HepG2 (cell line): ENCODE data around the gene ERICH6. TPM values are rescaled to one million over a fixed set of nuclear protein-coding genes. Genes with fewer than 3 reads are reported as not detected.

ENCODE experiments used
- ATAC-seq: fragments of 200-7000 bp; cut with Tn5 transposase; 3 replicates; pipeline ENCODE4 v1.9.1; 2020; ENCODE audit warnings: mild to moderate bottlenecking, moderate library complexity
- BruUV-seq: library from RNA; stranded (reverse); fragments of 400-500 nt; replicated peaks from 2 replicates; lab custom pipeline; 2021; lab: Mats Ljungman, UMichigan
- CTCF ChIA-PET: fragments of 300-600 bp; formaldehyde crosslinking; extraction: SDS; loops from one replicate; lab custom pipeline; 2021; ENCODE audit warnings: low total read pairs, inconsistent platforms, low intra/inter-chr PET ratio; lab: Yijun Ruan, JAX
- POLR2A ChIA-PET: fragments of 350-600 bp; sonication (Branson Sonifier 250); formaldehyde crosslinking; loops from one replicate; lab custom pipeline; 2020; ENCODE audit warnings: antibody characterized with exemption, inconsistent platforms; lab: Yijun Ruan, JAX
- DNase-seq: peaks from one replicate; pipeline ENCODE4 v3.0.0-alpha.2; 2015; ENCODE audit warnings: low spot score
- FAIRE-seq: peaks from 3 replicates; lab custom pipeline; 2011; peaks lifted over from hg19 to GRCh38; lab: Jason Lieb, UNC
- H2AFZ ChIP-seq: one replicate; pipeline ENCODE4 v1.6.1; 2011; ENCODE audit warnings: low read length, inconsistent platforms
- H3K27ac ChIP-seq: fragments of 300-600 bp; 3 replicates; pipeline ENCODE4 v1.8.0; 2011; ENCODE audit warnings: mixed run types, mild to moderate bottlenecking, mixed read lengths, low read length, inconsistent platforms; ENCODE audit not compliant: insufficient read depth; ENCODE audit errors: extremely low read length
- H3K27me3 ChIP-seq, 2 experiments: fragments of 200-600 bp in 1 of 2; 2 replicates in 1 of 2; 3 replicates in 1 of 2; pipeline versions ENCODE4 v1.6.0 to v1.8.0; 2011; ENCODE audit warnings: low read length in 2 of 2, mild to moderate bottlenecking in 2 of 2, moderate library complexity in 2 of 2, inconsistent platforms in 1 of 2; ENCODE audit not compliant: insufficient read depth in 2 of 2, control insufficient read depth in 1 of 2
- H3K36me3 ChIP-seq, 2 experiments: fragments of 200-600 bp in 1 of 2; replicated peaks in 1 of 2; 2 replicates in 1 of 2; 3 replicates in 1 of 2; pipeline versions ENCODE4 v1.5.1 to v1.8.0; 2011; ENCODE audit warnings: low read length in 2 of 2, inconsistent platforms in 1 of 2; ENCODE audit not compliant: insufficient read depth in 2 of 2, control insufficient read depth in 1 of 2
- H3K4me1 ChIP-seq: 2 replicates; pipeline ENCODE4 v1.5.1; 2012; ENCODE audit warnings: low read length, inconsistent platforms; ENCODE audit not compliant: insufficient read depth
- H3K4me2 ChIP-seq: 2 replicates; pipeline ENCODE4 v1.6.0; 2011; ENCODE audit warnings: low read depth, low read length, inconsistent platforms
- H3K4me3 ChIP-seq, 3 experiments: fragments of 200-600 bp in 1 of 3; sonication (generic), shearing (Covaris generic) in 1 of 3; replicated peaks in 1 of 3; 2 replicates each; pipeline ENCODE4 v1.5.1; 2011 to 2016; ENCODE audit warnings: low read length in 3 of 3, inconsistent platforms in 2 of 3, low read depth in 2 of 3, mild to moderate bottlenecking in 2 of 3, control low read depth in 1 of 3, mixed read lengths in 1 of 3; ENCODE audit not compliant: insufficient read depth in 1 of 3
- H3K79me2 ChIP-seq: one replicate; pipeline ENCODE4 v1.6.1; 2011; ENCODE audit warnings: low read length, inconsistent platforms; ENCODE audit not compliant: insufficient read depth
- H3K9ac ChIP-seq: 2 replicates; pipeline ENCODE4 v1.6.0; 2011; ENCODE audit warnings: mild to moderate bottlenecking, low read depth, low read length, inconsistent platforms; ENCODE audit not compliant: insufficient read depth
- H3K9me3 ChIP-seq: 2 replicates; pipeline ENCODE4 v1.5.1; 2012; ENCODE audit warnings: mild to moderate bottlenecking, low read length
- H4K20me1 ChIP-seq: 2 replicates; pipeline ENCODE4 v1.6.0; 2011; ENCODE audit warnings: inconsistent platforms, mild to moderate bottlenecking, low read length, moderate library complexity; ENCODE audit not compliant: insufficient read depth
- BHLHE40 ChIP-seq: IDR thresholded peaks from 2 replicates; pipeline ENCODE4 v1.6.1; 2011; ENCODE audit warnings: low read length, improper control_type of control experiment
- CBFB ChIP-seq: sonication (generic); formaldehyde crosslinking; IDR thresholded peaks from 2 replicates; pipeline ENCODE4 v1.4.0; 2020; ENCODE audit warnings: missing genetic modification reagents
- CEBPB ChIP-seq: IDR thresholded peaks from 2 replicates; pipeline ENCODE4 v1.6.1; 2011; ENCODE audit warnings: low read depth, low read length, improper control_type of control experiment, borderline replicate concordance
- FOXA1 ChIP-seq, 2 experiments: fragments of 450-650 bp in 1 of 2; sonication (generic) in 1 of 2; formaldehyde crosslinking in 1 of 2; IDR thresholded peaks; 2 replicates each; pipeline versions ENCODE4 v1.4.0 to v1.6.1; 2016 to 2020; ENCODE audit warnings: missing genetic modification reagents in 1 of 2
- HES4 ChIP-seq: sonication (generic); formaldehyde crosslinking; IDR thresholded peaks from 2 replicates; pipeline ENCODE4 v1.9.0; 2021; ENCODE audit warnings: mild to moderate bottlenecking, missing genetic modification reagents, borderline replicate concordance
- IKZF4 ChIP-seq: sonication (generic); formaldehyde crosslinking; IDR thresholded peaks from 2 replicates; pipeline ENCODE4 v1.5.1; 2020; ENCODE audit warnings: borderline replicate concordance, mild to moderate bottlenecking, low read depth, missing genetic modification reagents; ENCODE audit errors: not compliant biosample characterization
- KDM1A ChIP-seq: IDR thresholded peaks from 2 replicates; pipeline ENCODE4 v1.6.1; 2016; ENCODE audit warnings: missing compliant biosample characterization
- KDM3A ChIP-seq: IDR thresholded peaks from 2 replicates; pipeline ENCODE4 v1.6.1; 2018; ENCODE audit warnings: low read depth, missing compliant biosample characterization
- MEIS2 ChIP-seq: sonication (generic); formaldehyde crosslinking; IDR thresholded peaks from 2 replicates; pipeline ENCODE4 v1.9.0; 2021; ENCODE audit warnings: mild to moderate bottlenecking, missing genetic modification reagents
- NFE2L2 ChIP-seq: fragments of 150-350 bp; IDR thresholded peaks from 2 replicates; pipeline ENCODE4 v1.6.1; 2014; ENCODE audit warnings: low read length
- SATB2 ChIP-seq: sonication (generic); formaldehyde crosslinking; IDR thresholded peaks from 2 replicates; pipeline ENCODE4 v1.5.0; 2020; ENCODE audit warnings: missing genetic modification reagents
- SNAI1 ChIP-seq: sonication (generic); formaldehyde crosslinking; IDR thresholded peaks from 2 replicates; pipeline ENCODE4 v1.5.0; 2020; ENCODE audit warnings: mild to moderate bottlenecking, missing genetic modification reagents, borderline replicate concordance
- ZC3H13 ChIP-seq: sonication (generic); formaldehyde crosslinking; IDR thresholded peaks from 2 replicates; pipeline ENCODE4 v1.8.1; 2023; ENCODE audit warnings: mild to moderate bottlenecking, missing genetic modification reagents, moderate library complexity
- ZFP1 ChIP-seq: IDR thresholded peaks from 2 replicates; pipeline ENCODE4 v1.6.1; 2016
- ZNF329 ChIP-seq: sonication (generic); formaldehyde crosslinking; IDR thresholded peaks from 2 replicates; pipeline ENCODE4 v1.9.0; 2021; ENCODE audit warnings: low read depth, mild to moderate bottlenecking, missing genetic modification reagents
- ZNF589 ChIP-seq: sonication (generic); formaldehyde crosslinking; conservative IDR thresholded peaks from 2 replicates; pipeline ENCODE4 v1.8.0; 2022; ENCODE audit warnings: mild to moderate bottlenecking, moderate library complexity, missing genetic modification reagents
- ZSCAN5A ChIP-seq: sonication (generic); formaldehyde crosslinking; IDR thresholded peaks from 2 replicates; pipeline ENCODE4 v1.8.0; 2022; ENCODE audit warnings: mild to moderate bottlenecking, missing genetic modification reagents, borderline replicate concordance
- whole genome bisulfite sequencing: methylation state at CpG from one replicate; pipeline ENCODE4 v1.1.6; 2017; ENCODE audit warnings: low lambda C conversion rate; 5-methylcytosine and 5-hydroxymethylcytosine counted together
- in situ Hi-C: cut with HindIII; loops from 2 replicates; pipeline ENCODE4 v1.10.0; 2017; ENCODE audit warnings: low pct_unique_long_range_greater_than_20kb; ENCODE audit not compliant: extremely low pct_ligation_motif_present
- intact Hi-C: fragments of 100-400 bp; cut with micrococcal nuclease; formaldehyde crosslinking; loops from one replicate; pipeline ENCODE4 v1.10.0; 2022; ENCODE audit not compliant: unreplicated experiment
- polyA plus RNA-seq, 8 experiments: library from polyadenylated mRNA; depleted of rRNA in 3 of 8; stranded (reverse) in 7 of 8; unstranded in 1 of 8; fragments of >200 nt; fragmentation: Illumina TruSeq in 4 of 8; extraction: Trizol in 4 of 8; gene quantifications; 2 replicates each; pipeline versions ENCODE4 v1.2.1 to v1.2.3, GENCODE V29; 2011 to 2016; ENCODE audit warnings: low read depth in 4 of 8, missing spikeins in 1 of 8, mixed read lengths in 1 of 8; ENCODE audit not compliant: insufficient read depth in 1 of 8
- total RNA-seq, 5 experiments: library from RNA; depleted of rRNA; stranded (reverse); fragments of >200 nt; fragmentation: Illumina TruSeq; extraction: Trizol; gene quantifications; 2 replicates each; pipeline ENCODE4 v1.2.3, GENCODE V29; 2016; ENCODE audit warnings: low read depth in 1 of 5

Gene ERICH6
- total and polyA plus RNA-seq, 2 of the 13 experiments (the other 11 are each of a cell fraction or from before 2014, with no cell fraction given) = 0.03 TPM; not detected in 1

DNA sequence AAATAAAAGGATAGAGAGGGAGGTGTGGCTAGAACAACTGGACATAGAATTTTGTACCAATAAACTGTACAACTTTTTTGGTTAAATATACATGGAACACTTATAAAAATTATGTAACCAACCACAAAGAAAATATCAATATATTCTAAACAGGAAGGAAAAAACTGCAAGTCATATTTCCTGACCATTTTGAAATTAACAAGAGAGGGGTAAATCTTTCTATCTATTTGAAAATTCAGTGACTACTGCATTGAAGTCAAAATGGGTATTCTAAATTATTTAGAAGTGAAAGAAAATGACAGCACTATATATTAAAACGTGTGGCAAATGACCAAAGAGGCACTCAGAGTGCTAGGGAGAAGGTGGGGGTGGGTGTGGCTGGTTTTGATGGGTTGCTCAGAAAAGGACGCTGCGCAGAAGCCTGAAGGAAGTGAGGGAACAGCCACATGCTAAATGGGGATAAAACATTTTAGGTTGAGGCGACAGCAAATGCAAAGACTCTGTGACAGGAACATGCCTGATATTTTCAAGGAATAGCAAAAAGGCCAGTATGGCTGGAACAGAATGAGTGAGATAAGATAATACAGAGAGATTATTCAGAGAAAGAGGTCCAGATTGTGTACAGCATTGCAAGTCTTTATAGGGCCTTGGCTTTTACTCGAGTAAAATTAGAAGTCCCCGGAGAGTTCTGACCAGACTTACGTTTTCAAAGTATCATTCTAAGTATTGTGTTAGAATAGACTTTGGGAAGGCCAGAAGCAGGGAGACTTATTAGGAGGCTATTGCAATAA lies 41.1 kb downstream of the ERICH6 start:
- Histone ChIP-seq H2AFZ (no peak overlapping the region), H3K4me3 (no peak overlapping the region), H3K79me2 (no peaks in the 10 kb centered on the region), H3K9ac (no peak overlapping the region), H3K27ac (no peak overlapping the region), H4K20me1 (no peaks in the 10 kb centered on the region), H3K36me3 (no peaks in the 10 kb centered on the region), H3K9me3 (no peaks in the 10 kb centered on the region), H3K27me3 (peaks cover 2 to 5% of the 10 kb centered on the region in 2 experiments; a peak in 1 of 5 replicates), H3K4me1 (no peaks in the 10 kb centered on the region), H3K4me2 (no peak overlapping the region)
- POLR2A ChIA-PET = no interaction called here
- TF ChIP-seq ZC3H13 (CRISPR knock-in tag) (no peak), NFE2L2 (0 out of 2 replicates have a peak, but pooled peaks have one; percentile 12)
- WGBS = 11% methylated on average over 7 of the region's 7 CpGs
- FAIRE-seq (no peak), ATAC-seq (no peak), DNase-seq (no peak)
- CTCF ChIA-PET = no interaction called here
- intact Hi-C loops (no loop called here), in situ Hi-C loops (no loop called here)
- no TSS peak for BruUV-seq

GRCh38 chr3:150656316-150656715 lies 47.4 kb downstream of the ERICH6 start:
- CTCF ChIA-PET = no interaction called here
- H3K36me3 ChIP-seq = no peaks in the 10 kb centered on the region
- no peaks in the 10 kb centered on the region for H4K20me1 ChIP-seq
- POLR2A ChIA-PET = no interaction called here
- H3K9me3 ChIP-seq = no peaks in the 10 kb centered on the region
- no peaks in the 10 kb centered on the region for H3K79me2 ChIP-seq
- no peak overlapping the region for H3K9ac ChIP-seq
- H3K27ac ChIP-seq = no peak overlapping the region
- no peak overlapping the region for H3K4me3 ChIP-seq
- H3K4me2 ChIP-seq = no peak overlapping the region
- in situ Hi-C loops (no loop called here), intact Hi-C loops (no loop called here)
- WGBS = 37% methylated on average over 4 of the region's 4 CpGs
- H3K27me3 ChIP-seq = peaks cover 1 to 22% of the 10 kb centered on the region in 2 experiments; a peak in 2 of 5 replicates
- no peak for FAIRE-seq
- BruUV-seq = no TSS peak
- no peak overlapping the region for H2AFZ ChIP-seq
- DNase-seq = no peak
- no peak for ATAC-seq
- H3K4me1 ChIP-seq = no peaks in the 10 kb centered on the region
- TF ChIP-seq IKZF4 = no peak
- TF ChIP-seq KDM3A (CRISPR knock-in tag) = no peak
- TF ChIP-seq FOXA1 (IDR thresholded peaks at IDR 0.05) = no peak
- TF ChIP-seq FOXA1 (CRISPR knock-in tag; IDR thresholded peaks at IDR 0.05) = no peak
- no peak for TF ChIP-seq ZNF589 (CRISPR knock-in tag)
- no peak for TF ChIP-seq CEBPB
- TF ChIP-seq ZNF329 (CRISPR knock-in tag) = no peak
- no peak for TF ChIP-seq HES4 (CRISPR knock-in tag)
- TF ChIP-seq BHLHE40 = no peak
- no peak for TF ChIP-seq KDM1A (CRISPR knock-in tag)
- TF ChIP-seq SATB2 = no peak
- no peak for TF ChIP-seq SNAI1 (CRISPR knock-in tag)
- no peak for TF ChIP-seq MEIS2 (CRISPR knock-in tag)
- TF ChIP-seq ZSCAN5A (CRISPR knock-in tag) = no peak
- no peak for TF ChIP-seq CBFB (CRISPR knock-in tag)
- TF ChIP-seq ZFP1 (CRISPR knock-in tag) = no peak
